Measurements from ENCODE around the gene CEP95.
A peak's percentile ranks its signal among the peaks of the same experiment; 100 is the strongest.
"Not testable (repeated sequence)": the region's sequence is repeated elsewhere in the genome, so short reads cannot be mapped to it uniquely, and the experiment has no call there.

The CEP95 gene, protein sequence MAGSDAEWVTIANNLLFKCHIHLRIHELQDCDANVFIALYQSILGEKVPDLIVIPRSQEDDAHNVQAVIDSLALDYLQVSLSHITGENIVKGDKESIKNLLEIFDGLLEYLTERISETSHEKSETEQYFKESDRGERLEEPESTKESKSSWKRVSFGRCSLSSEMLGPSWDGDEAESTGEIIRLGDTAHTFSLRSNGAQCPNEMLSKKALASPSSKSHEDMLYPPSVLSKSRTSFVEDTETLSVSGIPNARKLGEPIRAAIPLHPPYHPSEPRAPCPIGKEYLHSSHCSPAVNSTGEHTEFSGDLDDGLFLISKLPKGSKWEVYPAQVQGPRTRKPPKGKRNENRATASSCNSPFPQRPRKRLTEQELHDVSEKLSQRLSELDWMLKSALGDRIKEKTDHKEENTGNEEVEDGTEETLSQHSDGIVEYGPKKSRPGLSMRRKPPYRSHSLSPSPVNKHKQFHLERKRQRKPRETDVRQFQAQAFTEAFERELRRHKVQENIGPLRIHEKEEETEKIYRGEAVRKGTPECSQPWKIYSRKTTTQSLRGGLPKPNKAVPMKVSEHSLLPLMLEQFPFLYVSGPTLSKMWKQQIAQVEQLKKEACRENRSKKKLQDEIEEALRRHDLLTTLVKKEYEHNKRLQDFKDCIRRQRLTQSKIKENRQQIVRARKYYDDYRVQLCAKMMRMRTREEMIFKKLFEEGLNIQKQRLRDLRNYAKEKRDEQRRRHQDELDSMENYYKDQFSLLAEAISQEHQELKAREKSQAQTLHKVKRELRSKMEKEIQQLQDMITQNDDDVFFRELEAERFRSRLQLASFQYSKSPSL

DNA sequence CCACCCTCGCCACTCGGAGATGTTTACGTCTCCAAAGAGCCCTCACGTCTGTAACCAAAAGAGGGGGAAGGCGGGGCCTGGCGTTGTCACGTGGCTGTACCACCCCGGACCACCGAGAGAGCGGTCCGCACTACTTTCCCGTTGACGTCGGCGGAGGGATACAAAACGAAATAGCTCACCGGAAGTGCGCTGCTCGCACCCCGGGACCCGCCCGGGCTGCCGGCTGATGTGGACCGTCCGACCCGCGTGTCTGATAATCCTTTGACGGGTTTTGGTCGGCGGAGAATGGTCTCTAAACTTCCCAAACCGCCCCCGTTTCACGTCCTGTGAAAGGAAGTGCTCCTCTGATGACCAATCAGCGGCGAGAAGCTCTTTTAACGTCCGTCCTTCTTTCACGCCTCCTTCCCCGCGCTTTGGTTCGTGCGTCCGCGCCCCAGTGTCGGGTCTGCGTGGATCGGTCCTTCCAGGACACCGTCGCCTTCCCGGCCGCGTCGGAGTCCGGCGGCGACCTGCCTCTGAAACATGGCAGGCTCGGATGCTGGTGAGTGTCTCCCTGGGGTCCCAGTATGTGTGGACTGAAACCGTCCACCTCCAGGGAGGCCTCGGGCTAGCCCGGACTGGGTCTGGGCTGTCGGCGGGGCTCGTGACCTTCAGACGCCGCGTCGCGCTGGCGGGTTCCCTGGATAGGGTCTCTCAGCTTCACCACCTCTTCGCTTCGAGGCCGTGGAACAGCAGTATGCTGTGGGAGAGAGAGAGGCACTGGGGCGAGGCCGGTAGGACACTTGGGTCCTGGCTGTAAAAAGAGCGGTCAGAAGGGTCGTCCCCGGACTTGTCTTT is at the start of gene CEP95:
TSS of gene CEP95 (plus strand) at position 402 of the 837 bp plus-strand sequence. CDS start at position 523, 121 bp downstream.
- peak; percentile 82 for FAIRE-seq

DNA sequence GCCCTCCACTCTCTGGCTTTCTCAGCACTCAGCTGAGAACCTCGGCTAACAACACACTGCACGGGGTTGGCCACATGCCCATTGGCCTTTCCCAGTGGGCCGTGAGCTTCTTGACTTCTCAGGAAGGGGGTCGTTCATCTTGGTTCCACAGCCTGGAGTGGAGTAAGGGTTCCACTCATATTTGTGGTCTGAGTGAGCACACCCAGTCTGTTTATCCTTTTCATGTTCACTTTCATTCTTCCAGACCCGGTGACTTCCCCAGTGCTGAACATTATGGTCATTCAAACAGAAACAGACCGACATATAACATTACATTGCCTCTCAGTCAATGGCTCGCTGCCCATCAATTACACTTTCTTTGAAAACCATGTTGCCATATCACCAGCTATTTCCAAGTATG is 49.6 kb upstream of the CEP95 start:
- FAIRE-seq: no peak

DNA sequence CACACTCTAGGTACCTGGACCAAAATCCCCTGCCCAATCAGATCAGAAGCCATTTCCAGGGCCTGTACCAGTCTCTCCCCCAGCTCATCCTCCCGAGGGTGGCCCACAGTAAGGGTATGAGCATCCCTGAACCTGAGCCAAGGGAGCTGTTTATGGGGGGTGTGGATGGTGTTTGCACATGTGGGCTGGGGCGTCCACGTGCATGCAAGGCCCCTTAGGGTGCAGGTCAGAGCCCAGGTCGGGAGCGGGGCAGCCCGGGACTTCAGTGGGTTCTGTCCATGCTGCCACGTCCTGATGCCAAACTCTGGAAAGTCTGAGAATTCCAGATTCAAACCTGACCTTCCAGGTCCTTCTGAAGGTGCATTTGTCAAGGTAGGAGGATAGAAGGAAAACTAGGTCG is 48.0 kb upstream of the CEP95 start:
- FAIRE-seq: no peak

DNA sequence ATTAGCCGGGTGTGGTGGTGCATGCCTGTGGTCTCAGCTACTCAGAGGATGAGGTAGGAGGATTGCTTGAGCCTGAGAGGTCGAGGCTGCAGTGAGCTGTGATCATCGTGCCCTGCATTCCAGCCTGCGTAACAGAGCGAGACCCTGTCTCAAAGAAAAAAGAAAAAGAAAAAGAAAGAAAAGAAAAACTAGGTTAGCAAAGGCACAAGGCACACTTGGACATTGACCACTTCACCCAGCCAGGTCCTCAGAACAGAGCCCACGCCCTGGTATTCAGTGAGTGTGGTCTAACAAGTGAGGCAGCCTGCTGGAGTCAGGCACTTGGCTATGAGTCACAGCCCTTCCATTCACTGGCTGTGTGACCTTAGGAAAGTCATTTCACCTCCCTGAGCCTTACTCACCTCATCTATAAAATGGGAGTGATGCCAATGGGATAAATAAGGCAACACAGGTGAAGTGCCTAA is 47.5 kb upstream of the CEP95 start:
- no peak for FAIRE-seq

DNA sequence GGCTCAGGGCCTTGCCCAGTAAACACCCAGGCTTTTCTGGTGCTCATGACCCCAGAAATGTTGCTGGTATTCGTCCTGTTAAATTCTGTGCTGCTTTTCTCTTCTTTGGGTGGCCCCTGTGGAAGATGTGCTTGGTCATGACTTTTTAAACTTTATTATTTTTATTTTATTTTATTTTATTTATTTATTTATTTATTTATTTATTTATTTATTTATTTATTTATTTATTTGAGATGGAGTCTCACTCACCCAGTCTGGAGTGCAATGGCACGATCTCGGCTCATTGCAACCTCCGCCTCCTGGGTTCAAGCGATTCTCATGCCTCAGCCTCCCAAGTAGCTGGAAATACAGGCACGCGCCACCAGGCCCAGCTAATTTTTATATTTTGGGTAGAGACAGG is 47.0 kb upstream of the CEP95 start:
- FAIRE-seq: not testable (repeated sequence)

DNA sequence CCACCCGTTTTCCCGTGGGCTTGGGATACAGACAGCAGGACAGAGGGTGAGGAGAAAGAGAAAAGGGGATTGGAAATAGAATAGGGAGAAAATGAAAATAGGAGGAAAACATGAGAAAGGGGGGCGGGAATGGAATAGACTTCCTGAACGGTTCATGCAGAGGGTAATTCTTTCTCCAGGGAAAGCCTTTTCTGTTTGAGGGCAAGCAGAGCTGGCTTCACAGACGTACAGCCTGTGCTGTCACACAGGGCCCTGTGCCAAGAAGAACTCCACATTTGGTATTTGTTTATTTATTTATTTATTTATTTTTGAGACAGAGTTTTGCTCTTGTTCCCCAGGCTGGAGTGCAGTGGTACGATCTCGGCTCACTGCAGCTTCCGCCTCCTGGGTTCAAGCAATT is 45.8 kb upstream of the CEP95 start:
- FAIRE-seq: no peak

DNA sequence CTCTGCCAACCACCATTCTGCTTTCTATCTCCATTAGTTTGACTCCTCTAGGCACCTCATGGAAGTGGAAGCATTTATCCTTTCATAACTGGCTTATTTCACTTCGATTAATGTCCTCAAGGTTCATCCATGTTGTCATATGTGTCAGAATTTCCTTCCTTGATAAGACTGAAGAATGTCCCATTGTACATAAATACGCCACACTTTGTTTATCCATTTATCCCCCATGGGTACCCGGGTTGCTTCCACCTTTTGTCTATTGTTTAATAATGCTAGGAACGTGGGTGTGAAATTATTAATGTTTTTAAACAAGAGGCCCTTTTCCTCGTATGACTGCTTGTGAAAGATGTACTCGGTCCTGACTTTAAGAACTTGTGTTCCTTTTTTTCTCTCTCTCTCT is 45.0 kb upstream of the CEP95 start:
- FAIRE-seq: no peak

DNA sequence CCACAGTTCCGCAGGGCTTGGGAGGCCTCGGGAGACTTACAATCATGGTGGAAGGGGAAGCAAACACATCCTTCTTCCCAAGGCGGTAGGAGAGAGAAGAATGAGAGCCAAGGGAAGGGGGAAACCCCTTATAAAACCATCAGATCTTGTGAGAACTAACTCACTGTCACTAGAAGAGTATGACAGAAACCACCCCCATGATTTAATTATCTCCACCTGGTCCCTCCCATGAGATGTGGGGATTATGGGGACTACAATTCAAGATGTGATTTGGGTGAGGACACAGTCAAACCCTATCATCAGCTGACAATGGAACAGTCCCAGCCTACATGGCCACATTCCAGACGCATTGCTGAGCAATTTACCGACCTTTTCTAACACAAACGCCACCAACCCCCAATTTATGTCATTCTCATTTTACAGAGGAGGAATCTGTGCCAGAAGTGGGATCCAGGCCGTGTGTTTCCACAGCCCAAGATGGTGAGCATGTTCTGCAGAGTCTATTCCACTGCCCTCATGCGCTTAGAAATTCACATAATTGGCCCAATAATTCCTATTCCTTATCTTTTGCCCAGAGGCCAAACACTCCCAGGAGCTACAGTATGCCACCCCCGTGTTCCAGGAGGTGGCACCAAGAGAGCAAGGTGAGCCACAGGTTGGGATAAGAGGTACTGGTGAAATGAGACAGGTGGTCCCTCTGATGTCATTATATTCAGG is 40.6 kb upstream of the CEP95 start:
- no peak for FAIRE-seq

DNA sequence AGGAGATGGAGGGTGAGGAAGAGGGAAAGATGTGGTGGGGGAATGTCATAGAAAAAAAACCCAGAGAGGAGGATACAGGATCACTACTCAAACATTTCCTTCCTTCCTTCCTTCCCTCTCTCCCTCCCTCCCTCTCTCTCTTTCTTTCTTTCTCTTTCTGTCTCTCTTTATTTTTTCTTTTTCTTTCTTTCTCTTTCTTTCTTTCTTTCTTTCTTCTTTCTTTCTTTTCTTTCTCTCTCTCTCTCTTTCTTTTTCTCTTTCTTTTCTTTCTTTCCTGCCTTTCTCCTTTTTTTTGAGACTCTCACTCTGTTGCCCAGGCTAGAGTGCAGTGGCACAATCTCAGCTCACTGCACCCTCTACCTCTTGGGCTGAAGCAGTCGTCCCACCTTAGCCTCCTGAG is 39.9 kb upstream of the CEP95 start:
- FAIRE-seq: not testable (repeated sequence)

DNA sequence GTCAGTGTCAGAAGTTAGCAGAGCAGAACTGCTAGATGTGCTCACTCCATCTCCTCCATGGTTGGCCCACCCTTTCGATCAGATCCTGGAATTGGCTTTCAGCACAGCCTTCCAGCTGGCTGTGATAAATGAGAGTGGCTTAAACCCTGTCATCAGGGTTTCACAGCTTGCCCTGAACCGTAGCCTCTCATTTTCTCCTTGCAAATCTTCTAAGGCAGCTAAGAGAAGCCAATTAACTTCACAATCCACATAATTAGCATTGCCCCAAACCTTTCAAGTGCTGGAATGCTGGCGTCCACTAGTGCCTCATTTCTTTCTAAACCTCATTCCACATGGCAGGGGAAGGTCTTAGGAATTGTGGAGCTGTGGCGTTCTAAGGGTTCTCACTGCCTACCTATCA is 36.2 kb upstream of the CEP95 start:
- FAIRE-seq: no peak

DNA sequence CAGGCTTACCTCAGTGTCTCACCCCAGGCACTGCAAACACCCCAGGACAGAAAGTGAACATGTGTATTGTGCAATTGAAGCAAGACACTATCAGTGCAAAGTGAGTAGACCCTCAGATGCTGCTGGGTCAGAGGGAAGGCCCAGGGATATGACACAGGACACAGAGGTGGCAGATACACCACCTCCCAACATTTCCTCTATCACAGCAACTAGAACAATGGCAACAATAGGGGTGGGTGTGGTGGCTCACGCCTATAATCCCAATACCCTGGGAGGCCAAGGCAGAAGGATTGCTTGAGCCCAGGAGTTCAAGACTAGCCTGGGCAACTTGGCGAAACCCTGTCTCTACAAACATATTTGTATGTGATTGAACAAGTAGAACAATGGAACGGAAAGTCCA is 35.3 kb upstream of the CEP95 start:
- FAIRE-seq: no peak

DNA sequence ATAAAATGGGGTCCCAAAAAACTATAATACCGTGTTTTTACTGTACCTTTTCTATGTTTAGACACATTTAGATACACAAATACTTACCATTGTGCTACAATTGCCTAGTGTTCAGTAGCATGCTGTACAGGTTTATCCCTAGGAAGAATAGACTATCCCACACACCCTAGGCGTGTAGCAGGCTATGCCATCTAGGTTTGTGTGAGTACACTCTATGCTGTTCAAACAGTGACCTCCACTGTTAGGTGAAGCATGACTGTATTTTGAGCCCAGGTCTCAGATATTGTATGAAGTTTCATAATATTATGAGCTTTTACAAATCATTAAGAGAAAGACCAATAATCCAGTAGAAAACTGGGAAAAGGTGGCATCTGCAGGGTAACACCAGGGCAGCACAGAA is 34.2 kb upstream of the CEP95 start:
- FAIRE-seq: no peak

DNA sequence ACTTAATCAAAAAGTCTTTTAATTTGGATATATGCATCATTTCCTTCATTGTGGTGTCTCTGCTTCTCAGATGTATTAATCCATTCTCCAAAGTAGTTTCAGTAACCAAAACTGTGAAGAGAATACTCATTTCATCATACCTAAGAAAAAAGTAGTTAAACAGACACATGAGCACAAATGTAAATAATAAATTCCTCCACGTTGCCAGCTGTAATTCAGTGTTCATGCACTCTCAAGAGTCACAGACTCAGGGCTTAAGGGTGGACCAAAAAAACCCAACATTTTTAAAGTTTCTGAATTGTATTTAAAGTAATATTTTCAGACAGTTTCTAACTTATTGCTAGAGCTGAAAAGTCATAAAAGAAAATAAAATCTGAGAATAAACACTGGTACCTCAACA is 28.9 kb upstream of the CEP95 start:
- FAIRE-seq: no peak

DNA sequence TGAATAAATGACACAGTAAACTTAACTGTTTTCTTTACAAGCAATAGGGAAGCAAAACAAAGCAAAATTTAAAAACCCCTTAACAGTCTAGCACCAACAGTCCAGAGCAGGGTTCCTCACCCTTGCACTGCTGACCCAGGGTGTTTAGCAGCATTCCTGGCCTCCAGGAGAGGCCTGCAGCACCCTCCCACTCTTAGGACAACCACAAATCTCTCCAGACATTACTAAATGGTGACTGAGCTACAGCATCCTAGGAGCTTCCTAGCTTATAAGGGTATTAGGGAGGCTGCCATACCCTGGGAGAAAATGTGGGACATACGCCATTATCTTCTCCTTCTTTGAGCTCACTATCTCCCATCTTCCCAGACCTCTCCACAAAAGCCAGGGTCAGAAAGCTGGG is 25.8 kb upstream of the CEP95 start:
- FAIRE-seq: no peak

DNA sequence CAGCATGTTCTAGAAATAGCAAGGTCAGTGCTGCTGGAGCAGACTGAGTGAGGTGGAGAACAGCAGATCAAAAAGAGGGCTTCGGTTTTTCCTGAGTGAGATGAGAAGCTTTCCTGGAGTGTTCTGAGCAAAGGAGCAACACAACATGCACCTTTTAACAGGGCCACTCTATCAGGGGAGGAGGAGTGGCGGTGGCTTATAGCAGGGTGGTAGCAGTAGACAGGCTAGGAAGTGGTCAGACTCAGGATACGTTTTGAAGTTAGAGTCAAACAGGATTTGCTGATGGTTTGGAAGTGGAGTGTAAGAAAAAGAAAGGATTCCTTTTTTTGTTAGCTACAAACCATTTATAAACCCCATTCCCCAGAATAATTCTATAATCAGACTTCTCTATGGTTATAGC is 22.4 kb upstream of the CEP95 start:
- FAIRE-seq: no peak

DNA sequence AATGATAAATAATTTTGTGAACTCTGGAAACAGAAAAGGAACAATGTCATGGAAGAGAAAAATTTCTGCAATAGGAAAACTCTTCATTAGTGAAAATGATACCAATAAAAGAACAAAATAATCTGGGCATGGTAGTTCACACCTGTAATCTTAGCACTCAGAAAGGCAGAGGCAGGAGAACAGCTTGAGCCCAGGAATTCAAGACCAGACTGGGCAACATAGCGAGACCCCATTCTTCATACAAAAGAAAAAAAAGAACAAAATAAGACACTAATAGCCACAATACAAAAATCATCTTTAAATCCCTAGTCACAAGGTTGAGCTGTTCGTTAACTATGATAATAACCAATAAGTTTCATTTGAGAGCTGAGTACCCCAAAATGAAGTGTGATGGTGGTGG is 18.5 kb upstream of the CEP95 start:
- no peak for FAIRE-seq

DNA sequence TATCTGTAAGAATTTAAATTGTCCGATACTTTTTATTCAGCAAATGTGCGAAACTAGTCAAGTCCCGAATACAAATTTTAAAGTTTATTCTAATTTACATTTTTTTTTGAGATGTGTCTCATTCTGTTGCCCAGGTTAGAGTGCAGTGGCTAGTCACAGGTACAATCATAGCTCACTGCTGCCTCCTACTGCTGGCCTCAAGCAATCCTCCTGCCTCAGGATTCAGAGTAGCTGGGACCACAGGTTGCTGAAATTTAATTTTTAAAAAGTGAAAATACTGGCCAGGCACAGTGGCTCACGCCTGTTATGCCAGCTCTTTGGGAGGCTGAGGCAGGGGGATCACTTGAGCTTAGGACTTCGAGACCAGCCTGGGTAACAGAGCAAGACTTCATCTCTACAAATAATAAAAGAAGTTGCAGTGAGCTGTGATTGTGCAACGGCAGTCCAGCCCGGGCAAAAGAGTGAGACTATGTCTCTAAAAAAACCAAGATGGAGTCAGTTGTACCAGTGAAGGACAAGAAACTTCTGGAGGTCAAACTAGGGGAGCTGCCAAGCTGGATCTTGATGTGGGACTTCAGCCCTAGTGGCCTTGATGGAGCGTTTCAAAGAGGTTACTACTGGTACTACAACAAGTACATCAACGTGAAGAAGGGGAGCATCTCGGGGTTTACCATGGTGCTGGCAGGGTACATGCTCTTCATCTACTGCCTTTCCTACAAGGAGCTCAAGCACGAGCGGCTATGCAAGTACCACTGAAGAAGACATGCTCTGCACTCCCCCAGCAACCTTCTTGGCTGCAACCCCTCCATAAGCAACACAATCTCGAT is 15.5 kb upstream of the CEP95 start:
- no peak for FAIRE-seq

DNA sequence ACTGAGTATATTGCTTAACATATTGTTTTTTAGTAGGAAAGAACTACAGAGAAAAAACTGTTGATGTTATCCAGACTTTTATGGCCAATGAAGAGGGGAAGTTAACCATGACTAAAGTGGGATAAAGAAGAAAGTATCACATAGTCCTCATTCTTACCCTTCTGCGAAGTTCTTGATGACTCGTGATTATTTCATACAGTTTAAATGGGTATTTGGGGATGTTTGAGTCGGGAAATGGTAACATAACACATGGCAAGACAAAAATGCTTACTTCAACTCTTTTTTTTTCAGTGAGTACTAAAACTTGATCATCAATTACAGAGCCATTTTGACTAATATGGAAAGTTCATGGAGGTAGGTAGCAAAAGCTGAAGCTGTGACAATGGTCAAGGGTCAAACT is 14.8 kb upstream of the CEP95 start:
- FAIRE-seq: no peak

DNA sequence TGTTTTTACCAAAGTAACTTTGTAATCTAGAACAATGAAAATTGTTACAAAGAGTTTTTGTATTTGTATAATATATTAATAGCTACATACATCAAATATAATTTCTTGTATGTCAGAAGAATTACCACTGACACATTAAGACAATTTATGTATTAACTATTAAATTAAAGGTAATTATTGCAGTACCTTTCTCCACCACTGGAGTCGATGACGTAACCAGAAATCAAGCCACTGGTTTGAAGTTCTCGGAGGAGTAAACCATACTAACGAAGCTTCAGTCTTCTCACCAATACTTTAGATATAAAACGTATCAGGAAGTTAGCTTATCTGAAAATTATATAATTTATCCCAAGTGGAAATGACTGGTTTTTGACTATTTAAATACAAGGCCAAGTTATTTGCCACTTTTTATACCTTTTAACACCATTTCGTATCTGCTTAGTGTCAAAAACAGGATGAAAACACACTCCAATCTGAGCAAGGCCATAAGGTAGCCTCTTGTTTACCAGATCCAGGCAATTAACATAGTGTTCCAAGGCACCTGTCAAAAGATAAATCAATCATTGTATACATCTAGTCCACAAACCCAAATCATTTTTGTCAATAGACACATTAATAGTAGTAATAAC is 14.2 kb upstream of the CEP95 start:
- peak; percentile 11 for FAIRE-seq

DNA sequence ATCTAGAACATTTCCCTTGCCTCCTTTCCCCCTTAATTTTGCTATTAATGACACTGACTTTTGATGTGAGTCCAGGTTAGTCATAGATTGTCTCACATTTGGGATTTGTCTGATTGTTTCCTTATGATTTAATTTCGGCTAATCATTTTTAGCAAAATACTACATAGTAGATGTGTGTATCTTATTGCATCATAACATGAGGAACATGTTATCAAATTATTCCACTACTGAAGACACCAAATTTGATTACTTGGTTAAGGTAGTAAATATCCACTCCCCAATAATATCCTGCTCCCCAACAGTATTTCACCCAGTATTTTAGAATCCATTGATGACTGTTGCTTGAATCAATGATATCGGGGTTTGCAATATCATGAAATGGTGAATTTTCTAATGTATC is 12.7 kb upstream of the CEP95 start:
- FAIRE-seq: no peak

DNA sequence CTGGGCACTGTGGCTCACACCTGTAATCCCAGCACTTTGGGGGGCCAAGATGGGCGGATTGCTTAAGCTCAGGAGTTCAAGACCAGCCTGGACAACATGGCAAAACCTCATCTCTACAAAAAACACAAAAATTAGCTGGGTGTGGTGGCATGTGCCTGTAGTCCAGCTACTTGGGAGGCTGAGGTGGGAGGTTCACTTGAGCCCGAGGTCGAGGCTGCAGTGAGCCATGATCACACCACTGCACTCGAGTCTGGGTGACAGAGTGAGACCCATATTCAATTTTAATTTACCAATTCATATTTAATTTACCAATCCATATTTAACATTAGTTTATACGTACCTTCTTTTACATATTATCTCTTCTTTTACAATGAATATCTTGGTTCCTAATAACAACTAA is 11.5 kb upstream of the CEP95 start:
- FAIRE-seq: not testable (repeated sequence)
